Aorta (tissue), 5 donors: ENCODE measurements around the gene EPB41. TPM values are rescaled to one million over a fixed set of nuclear protein-coding genes. Genes with fewer than 3 reads are reported as not detected.

ENCODE experiments used
- ATAC-seq: fragments of 200-7000 bp; cut with Tn5 transposase; one replicate; pipeline ENCODE4 v1.9.1; 2022; ENCODE audit warnings: moderate library complexity; ENCODE audit not compliant: low FRiP score
- DNase-seq, 2 donors: peaks; one replicate each; pipeline ENCODE4 v3.0.0-alpha.2; 2020
- H3K27ac ChIP-seq, 2 donors: one replicate each; pipeline ENCODE4 v1.5.1; 2013; ENCODE audit warnings: low read length in 2 of 2, mild to moderate bottlenecking in 2 of 2, moderate library complexity in 2 of 2, control low read depth in 1 of 2, inconsistent platforms in 1 of 2, low read depth in 1 of 2
- H3K27me3 ChIP-seq, 2 donors: one replicate each; pipeline ENCODE4 v1.6.1; 2013; ENCODE audit warnings: control low read depth in 1 of 2, low read length in 1 of 2, mild to moderate bottlenecking in 1 of 2, moderate library complexity in 1 of 2; ENCODE audit not compliant: insufficient read depth in 2 of 2, control insufficient read depth in 1 of 2
- H3K36me3 ChIP-seq, 2 donors: one replicate each; pipeline ENCODE4 v1.6.1; 2013; ENCODE audit warnings: control low read depth in 1 of 2, low read length in 1 of 2, mild to moderate bottlenecking in 1 of 2; ENCODE audit not compliant: insufficient read depth in 2 of 2, control insufficient read depth in 1 of 2
- H3K4me1 ChIP-seq, 2 donors: one replicate each; pipeline ENCODE4 v1.6.1; 2013; ENCODE audit warnings: low read length in 2 of 2, control low read depth in 1 of 2, mild to moderate bottlenecking in 1 of 2, moderate library complexity in 1 of 2; ENCODE audit not compliant: insufficient read depth in 2 of 2, control insufficient read depth in 1 of 2
- H3K4me3 ChIP-seq, 2 donors: one replicate each; pipeline ENCODE4 v1.5.1; 2013; ENCODE audit warnings: low read length in 2 of 2, control low read depth in 1 of 2, mild to moderate bottlenecking in 1 of 2
- H3K9me3 ChIP-seq: one replicate; pipeline ENCODE4 v1.6.1; 2013; ENCODE audit warnings: mild to moderate bottlenecking, low read length; ENCODE audit not compliant: control insufficient read depth
- WGBS, 2 donors: extraction: QIAGEN DNeasy Blood & Tissue Kit; methylation state at CpG; one replicate each; pipeline ENCODE4 v1.1.7; 2013; 5-methylcytosine and 5-hydroxymethylcytosine counted together
- intact Hi-C, 2 donors: fragments of 100-400 bp; cut with DNase I; formaldehyde crosslinking; loops; one replicate each; pipeline versions ENCODE4 v1.14.2 to v1.15.0; 2022
- polyA plus RNA-seq, 2 donors: library from polyadenylated mRNA; stranded (reverse); fragments of 200-250 nt; gene quantifications; one replicate each; pipeline ENCODE4 v1.2.3, GENCODE V29; 2013
- total RNA-seq, 2 donors: library from RNA; stranded (reverse); fragmentation: NEBNext Ultra II Directional; extraction: Animal tissue kit (Norgen Biotek cat#: 25700); gene quantifications; one replicate each; pipeline ENCODE4 v1.2.1, GENCODE V29; 2021
- donor health status: healthy with polysubstance abuse.
- donor health status: Bipolar disorder and iron deficiency.
- donor health status: DM: no; HTN: no; CAD: no.
- donor health status: DM: no; HTN: no; CAD: no.
- donor health status: DM: yes; HTN: yes; CAD: no.

Gene EPB41
- total and polyA plus RNA-seq, 4 donors: 3.4 to 35.2 (median 14.6) TPM

DNA sequence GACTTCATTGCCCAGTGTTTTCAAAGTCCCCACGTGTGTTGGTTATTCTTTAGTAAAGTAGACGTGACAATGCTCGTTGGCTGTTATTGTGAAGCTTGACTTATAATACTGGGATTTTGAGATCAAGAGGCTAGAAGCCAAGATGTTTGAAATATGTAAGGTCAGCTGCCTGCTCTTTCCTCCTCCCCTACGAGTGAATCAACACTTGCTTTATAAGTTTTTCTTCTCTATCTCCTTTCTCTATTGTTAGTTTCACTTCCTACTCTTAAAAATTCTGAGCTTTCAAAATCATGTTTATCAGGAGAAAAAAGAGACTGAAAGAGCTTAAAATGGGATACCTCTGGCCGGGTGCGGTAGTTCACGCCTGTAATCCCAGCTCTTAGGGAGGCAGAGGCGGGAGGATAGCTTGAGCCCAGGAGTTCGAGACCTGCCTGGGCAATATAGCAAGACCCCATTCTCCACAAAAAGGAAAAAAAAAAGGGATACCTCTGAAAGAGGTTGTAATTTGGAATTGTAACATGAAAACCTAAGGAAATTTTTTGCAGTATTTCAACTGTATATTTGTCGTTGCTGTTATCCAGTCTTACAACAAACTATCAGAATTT is 72.0 kb downstream of the EPB41 start:
- intact Hi-C loops: no loop called here
- H3K27ac ChIP-seq: no peak overlapping the region
- H3K9me3 ChIP-seq: no peaks in the 10 kb centered on the region
- 68 to 73% methylated on average over 10 of the region's 10 CpGs for WGBS, 2 donors
- DNase-seq (no peak), ATAC-seq (no peak)
- no peaks in the 10 kb centered on the region for H3K4me1 ChIP-seq
- no peaks in the 10 kb centered on the region for H3K27me3 ChIP-seq
- no peak overlapping the region for H3K4me3 ChIP-seq
- no peaks in the 10 kb centered on the region for H3K36me3 ChIP-seq

DNA sequence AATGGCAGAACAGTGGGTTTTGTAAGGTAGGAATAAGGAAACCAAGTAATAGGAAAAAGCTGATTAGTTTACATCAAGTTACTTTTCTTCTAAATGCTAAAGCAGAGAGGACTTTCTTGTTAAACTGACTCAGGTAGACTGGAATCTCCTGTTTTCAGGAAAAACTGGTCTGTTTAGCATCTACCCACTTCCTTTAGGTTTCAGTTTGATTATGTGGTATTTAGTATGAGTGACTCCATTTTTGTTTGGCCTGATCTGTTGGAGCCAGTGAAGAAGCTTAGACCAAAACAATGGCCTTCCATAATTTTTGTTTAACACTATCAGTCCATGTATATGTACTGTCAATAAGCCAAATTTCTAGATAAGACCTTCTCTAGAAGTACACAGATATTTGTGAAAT is 88.4 kb downstream of the EPB41 start:
- Histone ChIP-seq H3K4me3 (no peak overlapping the region), H3K9me3 (no peaks in the 10 kb centered on the region), H3K27ac (no peak overlapping the region), H3K36me3 (peaks cover 0 to 2% of the 10 kb centered on the region in 2 donors), H3K27me3 (no peaks in the 10 kb centered on the region), H3K4me1 (no peaks in the 10 kb centered on the region)
- DNase-seq: no peak
- ATAC-seq: no peak
- intact Hi-C loops: no loop called here

DNA sequence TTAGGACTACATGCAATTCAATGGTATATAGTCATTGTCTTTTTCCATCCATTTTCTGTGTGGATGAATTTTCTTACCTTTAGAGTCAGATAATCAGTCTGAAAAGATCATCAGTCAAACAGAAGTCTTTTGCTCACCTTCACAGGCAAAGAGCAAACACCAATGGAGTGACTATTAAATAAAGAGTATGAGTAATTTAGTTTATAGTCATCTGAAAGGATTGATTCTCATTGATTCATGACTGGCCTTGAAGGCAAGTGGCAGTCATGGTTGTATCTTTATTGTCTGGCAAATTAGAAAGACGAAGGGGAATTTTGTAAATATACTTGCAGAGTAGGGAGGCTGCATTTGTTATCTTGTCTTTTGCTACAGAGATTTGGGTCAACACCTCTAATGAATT is 89.9 kb downstream of the EPB41 start:
- Histone ChIP-seq H3K27me3 (no peaks in the 10 kb centered on the region), H3K4me1 (no peaks in the 10 kb centered on the region), H3K4me3 (no peak overlapping the region), H3K27ac (no peak overlapping the region), H3K36me3 (peaks cover 2% of the 10 kb centered on the region in 2 donors), H3K9me3 (no peaks in the 10 kb centered on the region)
- 93 to 96% methylated on average over 1 of the region's 1 CpG for WGBS, 2 donors
- ATAC-seq (no peak), DNase-seq (no peak)
- intact Hi-C loops: no loop called here

DNA sequence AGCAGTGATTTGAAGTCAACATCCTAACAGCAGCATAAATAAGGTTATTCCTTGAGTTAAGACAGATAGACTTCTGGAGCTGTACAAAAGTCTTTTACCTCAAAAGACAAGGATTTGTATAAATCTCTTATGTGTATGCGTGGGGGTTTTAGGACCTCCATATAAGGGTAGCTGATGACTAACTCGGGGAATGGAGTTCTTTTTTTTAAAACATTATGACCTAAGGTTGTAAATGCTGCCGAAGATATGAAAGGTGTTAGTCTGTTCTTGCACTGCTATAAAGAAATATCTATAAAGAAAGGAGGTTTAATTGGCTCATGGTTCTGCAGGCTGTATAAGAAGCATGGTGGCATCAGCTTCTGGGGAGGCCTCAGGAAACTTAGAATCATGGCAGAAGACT is 90.4 kb downstream of the EPB41 start:
- Histone ChIP-seq H3K27me3 (no peaks in the 10 kb centered on the region), H3K4me1 (no peaks in the 10 kb centered on the region), H3K9me3 (no peaks in the 10 kb centered on the region), H3K4me3 (no peak overlapping the region), H3K27ac (no peak overlapping the region), H3K36me3 (peaks cover 2% of the 10 kb centered on the region in 2 donors)
- intact Hi-C loops: no loop called here
- ATAC-seq (no peak), DNase-seq (no peak)
- 90% methylated on average over 3 of the region's 3 CpGs for WGBS, 2 donors

DNA sequence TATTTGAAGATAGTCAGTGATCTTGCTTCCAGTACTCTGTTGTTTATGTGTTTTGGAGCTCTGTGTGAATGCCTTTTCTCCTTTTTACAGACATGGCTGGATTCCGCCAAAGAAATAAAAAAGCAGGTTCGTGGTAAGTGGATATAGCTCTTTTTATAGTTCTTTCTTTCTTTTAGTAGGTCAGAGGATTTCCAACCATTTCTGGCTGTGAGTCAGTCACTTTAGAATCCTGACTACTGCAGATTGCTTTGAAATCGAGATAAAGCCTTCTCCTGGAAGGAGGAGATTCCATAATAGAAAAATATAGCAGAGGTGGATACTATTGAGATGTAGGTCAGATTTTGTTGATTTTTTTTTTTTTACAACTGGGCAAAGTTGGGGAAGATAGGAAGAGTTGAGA is 97.4 kb downstream of the EPB41 start:
- H3K4me1 ChIP-seq: no peaks in the 10 kb centered on the region
- ATAC-seq: no peak
- no peaks in the 10 kb centered on the region for H3K9me3 ChIP-seq
- H3K36me3 ChIP-seq: peaks cover 0 to 2% of the 10 kb centered on the region in 2 donors
- no peak for DNase-seq
- intact Hi-C loops: no loop called here
- H3K4me3 ChIP-seq: no peak overlapping the region
- no peak overlapping the region for H3K27ac ChIP-seq
- 62 to 67% methylated on average over 3 of the region's 3 CpGs for WGBS, 2 donors
- no peaks in the 10 kb centered on the region for H3K27me3 ChIP-seq

DNA sequence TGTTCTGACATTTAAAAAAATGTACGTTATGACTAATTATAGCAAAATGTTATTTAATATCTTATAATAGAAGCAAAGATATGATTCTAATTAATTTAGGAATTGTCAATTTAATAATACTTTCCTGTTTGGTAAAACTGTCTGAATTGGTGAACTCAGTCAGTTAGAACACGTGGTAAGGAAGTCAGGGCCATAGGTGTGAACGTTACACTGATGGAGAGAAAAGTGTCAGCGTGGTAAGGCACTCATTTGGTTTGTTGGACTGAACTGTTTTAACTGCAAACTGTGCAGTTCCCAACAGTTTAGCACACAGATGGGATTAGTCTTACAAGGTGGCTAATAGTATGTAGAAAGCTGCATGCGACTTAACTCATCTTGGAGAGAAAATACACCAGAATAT is 102.9 kb downstream of the EPB41 start:
- ATAC-seq: no peak
- Histone ChIP-seq H3K4me3 (no peak overlapping the region), H3K36me3 (no peaks in the 10 kb centered on the region), H3K27ac (no peak overlapping the region), H3K9me3 (no peaks in the 10 kb centered on the region), H3K27me3 (no peaks in the 10 kb centered on the region), H3K4me1 (no peaks in the 10 kb centered on the region)
- DNase-seq: no peak
- intact Hi-C loops: no loop called here
- WGBS, 2 donors: 81 to 85% methylated on average over 5 of the region's 5 CpGs

DNA sequence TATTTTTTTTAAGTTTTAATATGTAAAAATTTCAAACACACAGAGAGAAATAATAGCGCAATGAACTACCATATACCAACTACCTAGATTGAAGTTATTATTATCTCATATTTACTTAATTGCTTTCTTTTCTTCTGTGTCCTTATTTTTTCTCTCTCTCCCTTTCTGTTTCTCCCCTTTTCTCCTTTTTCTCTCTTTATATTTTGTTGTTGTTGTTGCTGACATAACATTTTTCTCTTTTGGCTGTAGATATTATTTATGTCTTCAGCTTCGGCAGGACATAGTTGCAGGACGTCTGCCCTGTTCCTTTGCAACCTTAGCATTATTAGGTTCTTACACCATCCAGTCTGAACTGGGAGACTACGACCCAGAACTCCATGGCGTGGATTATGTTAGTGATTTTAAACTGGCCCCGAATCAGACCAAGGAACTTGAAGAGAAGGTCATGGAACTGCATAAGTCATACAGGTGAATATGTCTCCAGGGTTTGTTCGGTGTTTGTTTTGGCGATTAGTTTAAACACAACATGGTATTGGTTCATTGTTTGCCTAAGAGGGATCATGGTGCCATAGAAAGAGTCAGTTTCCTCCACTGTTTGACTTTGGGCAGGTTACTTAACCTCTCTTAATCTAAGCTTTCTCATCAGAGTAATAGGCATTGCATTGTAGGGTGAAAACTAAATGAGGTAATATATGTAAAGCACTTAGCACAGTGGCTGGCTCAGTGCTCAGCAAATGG is 103.8 kb downstream of the EPB41 start:
- intact Hi-C loops: no loop called here
- Histone ChIP-seq H3K27ac (no peak overlapping the region), H3K4me1 (no peaks in the 10 kb centered on the region), H3K27me3 (no peaks in the 10 kb centered on the region), H3K9me3 (no peaks in the 10 kb centered on the region), H3K4me3 (no peak overlapping the region), H3K36me3 (no peaks in the 10 kb centered on the region)
- DNase-seq: no peak
- 89 to 91% methylated on average over 8 of the region's 8 CpGs for WGBS, 2 donors
- ATAC-seq: no peak

DNA sequence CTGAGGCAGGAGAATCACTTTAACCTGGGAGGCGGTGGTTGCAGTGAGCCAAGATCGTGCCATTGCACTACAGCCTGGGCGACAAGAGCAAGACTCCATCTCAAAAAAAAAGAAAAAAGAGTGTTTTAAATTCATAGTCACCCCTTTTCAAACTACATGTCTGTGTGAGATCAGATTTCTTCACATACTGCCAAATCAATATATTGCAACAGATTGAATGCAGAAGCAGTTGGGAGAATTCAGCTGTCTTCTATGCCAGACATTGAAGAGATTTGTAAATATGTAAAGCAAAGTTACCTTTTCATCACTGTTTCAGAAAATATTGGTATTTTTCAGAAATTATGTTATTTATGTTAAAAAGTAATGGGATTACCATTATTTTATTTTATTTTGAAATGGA is 108.3 kb downstream of the EPB41 start:
- Histone ChIP-seq H3K27ac (no peak overlapping the region), H3K27me3 (no peaks in the 10 kb centered on the region), H3K4me3 (no peak overlapping the region), H3K9me3 (no peaks in the 10 kb centered on the region), H3K36me3 (no peaks in the 10 kb centered on the region), H3K4me1 (no peaks in the 10 kb centered on the region)
- ATAC-seq: no peak
- no peak for DNase-seq
- intact Hi-C loops: no loop called here
- WGBS, 2 donors: 96 to 98% methylated on average over 3 of the region's 3 CpGs

DNA sequence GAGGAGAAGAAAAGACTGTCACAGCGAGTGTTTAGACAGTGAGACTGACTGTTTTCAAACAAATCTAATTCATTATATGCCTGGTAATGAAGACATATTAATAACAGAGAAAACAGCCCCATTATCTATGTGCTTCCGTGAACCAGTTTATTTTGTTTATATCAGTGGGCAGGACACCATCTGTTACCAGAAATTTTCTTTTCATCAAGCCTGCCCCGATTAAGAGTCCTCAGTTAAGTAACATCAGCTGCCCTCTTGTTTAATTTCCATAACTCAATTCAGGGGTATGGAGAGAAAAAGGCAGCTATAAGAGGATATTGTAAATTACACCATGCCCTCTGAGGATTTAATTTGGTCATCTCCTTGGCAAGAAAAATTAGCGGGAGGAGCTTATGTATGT is 115.3 kb downstream of the EPB41 start:
- WGBS, 2 donors: 93 to 94% methylated on average over 4 of the region's 4 CpGs
- ATAC-seq: no peak
- DNase-seq: no peak
- Histone ChIP-seq H3K9me3 (no peaks in the 10 kb centered on the region), H3K27me3 (no peaks in the 10 kb centered on the region), H3K4me3 (no peak overlapping the region), H3K27ac (no peak overlapping the region), H3K4me1 (no peaks in the 10 kb centered on the region), H3K36me3 (no peaks in the 10 kb centered on the region)
- intact Hi-C loops: loop anchor here (5.0 to 10.0 kb wide), 2 partner anchors 173 to 245 kb away; no protein-coding TSS in a partner anchor
